IMR-90 (cell line): ENCODE results near the gene ITM2C. TPM values are rescaled to one million over a fixed set of nuclear protein-coding genes. Genes with fewer than 3 reads are reported as not detected.

Experiments
- ATAC-seq: fragments of 200-7000 bp; cut with Tn5 transposase; 2 replicates; pipeline ENCODE4 v1.9.1; 2020; ENCODE audit warnings: low read depth, mild to moderate bottlenecking, moderate library complexity
- BruUV-seq: library from RNA; stranded (reverse); fragments of 400-500 nt; replicated peaks from 2 replicates; lab custom pipeline; 2021; lab: Mats Ljungman, UMichigan
- CTCF ChIA-PET: fragments of 300-600 bp; formaldehyde crosslinking; extraction: SDS; loops from one replicate; lab custom pipeline; 2021; ENCODE audit warnings: antibody characterized with exemption; lab: Yijun Ruan, JAX
- POLR2A ChIA-PET: fragments of 300-600 bp; sonication (Branson Sonifier 250); formaldehyde crosslinking; loops from one replicate; lab custom pipeline; 2022; ENCODE audit warnings: antibody characterized with exemption; ENCODE audit not compliant: unreplicated experiment; lab: Charles Lee
- DNase-seq: peaks from one replicate; pipeline ENCODE4 v3.0.0; 2013
- H2AFZ ChIP-seq: replicated peaks from 2 replicates; pipeline ENCODE3; 2013; ENCODE audit warnings: low read length, mild to moderate bottlenecking; ENCODE audit not compliant: poor library complexity
- H2AK5ac ChIP-seq: 2 replicates; pipeline ENCODE4 v1.6.1; 2013; ENCODE audit warnings: low read depth, low read length, inconsistent platforms
- H2AK9ac ChIP-seq: replicated peaks from 2 replicates; pipeline ENCODE3; 2013; ENCODE audit warnings: mild to moderate bottlenecking, low read depth, low read length, moderate library complexity; ENCODE audit not compliant: poor library complexity
- H2BK120ac ChIP-seq: 2 replicates; pipeline ENCODE4 v1.6.1; 2013; ENCODE audit warnings: low read depth, low read length, inconsistent platforms
- H2BK15ac ChIP-seq: 3 replicates; pipeline ENCODE4 v1.6.1; 2013; ENCODE audit warnings: low read depth, low read length, inconsistent platforms
- H2BK20ac ChIP-seq: 2 replicates; pipeline ENCODE4 v1.6.1; 2013; ENCODE audit warnings: low read depth, mild to moderate bottlenecking, inconsistent platforms, low read length, moderate library complexity
- H2BK5ac ChIP-seq: 2 replicates; pipeline ENCODE4 v1.6.1; 2013; ENCODE audit warnings: mild to moderate bottlenecking, low read depth, low read length, inconsistent platforms; ENCODE audit not compliant: poor library complexity, severe bottlenecking
- H3K14ac ChIP-seq: replicated peaks from 2 replicates; pipeline ENCODE4 v1.6.1; 2013; ENCODE audit warnings: low read depth, low read length, inconsistent platforms
- H3K18ac ChIP-seq: 2 replicates; pipeline ENCODE4 v1.6.1; 2013; ENCODE audit warnings: low read depth, low read length, control low read depth
- H3K23ac ChIP-seq: 2 replicates; pipeline ENCODE4 v1.6.1; 2013; ENCODE audit warnings: low read depth, low read length, inconsistent platforms
- H3K27ac ChIP-seq: 2 replicates; pipeline ENCODE4 v1.5.1; 2013; ENCODE audit warnings: mild to moderate bottlenecking, control low read depth, low read length; ENCODE audit not compliant: insufficient read depth
- H3K27me3 ChIP-seq: 2 replicates; pipeline ENCODE4 v1.6.1; 2013; ENCODE audit warnings: low read length; ENCODE audit not compliant: control insufficient read depth, insufficient read depth
- H3K36me3 ChIP-seq: 2 replicates; pipeline ENCODE4 v1.6.1; 2013; ENCODE audit warnings: low read length, mixed read lengths; ENCODE audit not compliant: control insufficient read depth, insufficient read depth
- H3K4ac ChIP-seq: 2 replicates; pipeline ENCODE4 v1.6.1; 2013; ENCODE audit warnings: low read depth, low read length, inconsistent platforms
- H3K4me1 ChIP-seq: 2 replicates; pipeline ENCODE4 v1.6.1; 2013; ENCODE audit warnings: low read length, mixed read lengths; ENCODE audit not compliant: control insufficient read depth, insufficient read depth
- H3K4me2 ChIP-seq: 2 replicates; pipeline ENCODE4 v1.6.1; 2013; ENCODE audit warnings: low read depth, mild to moderate bottlenecking, control low read depth, low read length, moderate library complexity
- H3K4me3 ChIP-seq: 2 replicates; pipeline ENCODE4 v1.5.1; 2013; ENCODE audit warnings: low read depth, mild to moderate bottlenecking, control low read depth, low read length, moderate library complexity; ENCODE audit not compliant: insufficient read depth
- H3K56ac ChIP-seq: 2 replicates; pipeline ENCODE4 v1.6.1; 2013; ENCODE audit warnings: low read length, inconsistent platforms; ENCODE audit not compliant: insufficient read depth; ENCODE audit errors: extremely low read depth
- H3K79me1 ChIP-seq, 2 experiments: 2 replicates each; pipeline ENCODE4 v1.6.1; 2013; ENCODE audit warnings: low read length in 2 of 2, inconsistent platforms in 1 of 2, low read depth in 1 of 2
- H3K9ac ChIP-seq: 2 replicates; pipeline ENCODE4 v1.6.1; 2013; ENCODE audit warnings: low read depth, low read length, control low read depth
- H3K9me1 ChIP-seq: 2 replicates; pipeline ENCODE4 v1.6.1; 2013; ENCODE audit warnings: low read length, inconsistent platforms; ENCODE audit not compliant: insufficient read depth
- H3K9me3 ChIP-seq: 2 replicates; pipeline ENCODE4 v1.6.1; 2013; ENCODE audit warnings: low read length; ENCODE audit not compliant: control insufficient read depth, insufficient read depth
- H4K20me1 ChIP-seq: 2 replicates; pipeline ENCODE4 v1.6.1; 2013; ENCODE audit warnings: low read length, inconsistent platforms; ENCODE audit not compliant: insufficient read depth
- H4K5ac ChIP-seq: 2 replicates; pipeline ENCODE4 v1.6.1; 2013; ENCODE audit warnings: mild to moderate bottlenecking, low read depth, low read length, control low read depth
- H4K8ac ChIP-seq, 2 experiments: 2 replicates each; pipeline ENCODE4 v1.6.1; 2013; ENCODE audit warnings: low read depth in 2 of 2, low read length in 2 of 2, control low read depth in 1 of 2, inconsistent platforms in 1 of 2
- H4K91ac ChIP-seq: 2 replicates; pipeline ENCODE4 v1.6.1; 2013; ENCODE audit warnings: low read depth, low read length, inconsistent platforms; ENCODE audit not compliant: insufficient read depth
- CEBPB ChIP-seq: IDR thresholded peaks from 2 replicates; pipeline ENCODE4 v1.6.1; 2012; ENCODE audit warnings: low read depth, low read length, improper control_type of control experiment
- CHD1 ChIP-seq: IDR thresholded peaks from 2 replicates; pipeline ENCODE4 v1.6.1; 2012; ENCODE audit warnings: low read depth, low read length, improper control_type of control experiment
- FOS ChIP-seq: fragments of 150-350 bp; IDR thresholded peaks from 2 replicates; pipeline ENCODE4 v1.6.1; 2016; ENCODE audit warnings: low read depth, low read length
- MAFK ChIP-seq: IDR thresholded peaks from 2 replicates; pipeline ENCODE4 v1.6.1; 2012; ENCODE audit warnings: low read depth, low read length, improper control_type of control experiment
- MAZ ChIP-seq: IDR thresholded peaks from 2 replicates; pipeline ENCODE4 v1.6.1; 2012; ENCODE audit warnings: low read depth, mild to moderate bottlenecking, low read length, improper control_type of control experiment, moderate library complexity, borderline replicate concordance
- MXI1 ChIP-seq: IDR thresholded peaks from 2 replicates; pipeline ENCODE4 v1.6.1; 2012; ENCODE audit warnings: low read depth, mild to moderate bottlenecking, low read length, moderate library complexity, borderline replicate concordance
- RCOR1 ChIP-seq: IDR thresholded peaks from 2 replicates; pipeline ENCODE4 v1.6.1; 2012; ENCODE audit warnings: mild to moderate bottlenecking, low read length, improper control_type of control experiment; ENCODE audit not compliant: insufficient replicate concordance
- RFX5 ChIP-seq: IDR thresholded peaks from 2 replicates; pipeline ENCODE4 v1.8.0; 2012; ENCODE audit warnings: low read depth, mild to moderate bottlenecking, low read length, moderate library complexity
- SMC3 ChIP-seq: fragments of 150-350 bp; IDR thresholded peaks from 2 replicates; pipeline ENCODE4 v1.6.1; 2016; ENCODE audit warnings: low read depth, mild to moderate bottlenecking, antibody characterized with exemption, low read length, moderate library complexity
- WGBS, 2 experiments: methylation state at CpG; one replicate each; pipeline versions ENCODE4 v1.1.5 to v1.1.7; 2013; ENCODE audit warnings: missing lambda C conversion rate in 2 of 2; ENCODE audit not compliant: insufficient read length in 1 of 2; ENCODE audit errors: extremely low coverage in 2 of 2; 5-methylcytosine and 5-hydroxymethylcytosine counted together
- dilution Hi-C: fragments of 300-500 bp; cut with HindIII; formaldehyde crosslinking; loops from one replicate; pipeline ENCODE4 v1.14.3; 2018; ENCODE audit warnings: low sequenced_read_pairs; ENCODE audit not compliant: unreplicated experiment
- in situ Hi-C: fragments of 300-500 bp; cut with MboI; formaldehyde crosslinking; loops from 3 replicates; pipeline ENCODE4 v1.14.3; 2019; ENCODE audit warnings: low sequenced_read_pairs, inconsistent platforms, mixed read lengths
- intact Hi-C: fragments of 100-400 bp; cut with micrococcal nuclease; formaldehyde crosslinking; loops from 2 replicates; pipeline ENCODE4 v1.10.0; 2022
- polyA plus RNA-seq, 3 experiments: library from polyadenylated mRNA; depleted of rRNA; stranded (reverse); fragments of >200 nt; gene quantifications; 2 replicates each; pipeline ENCODE4 v1.2.3, GENCODE V29; 2012; ENCODE audit warnings: low replicate concordance in 1 of 3
- total RNA-seq: library from RNA; depleted of rRNA; stranded (reverse); fragments of >200 nt; gene quantifications from 2 replicates; pipeline ENCODE4 v1.2.3, GENCODE V29; 2012
- TF ChIP-seq, protein P1 (sequence below): fragments of 150-350 bp; IDR thresholded peaks from 2 replicates; pipeline ENCODE4 v1.6.1; 2016; ENCODE audit warnings: low read depth, mild to moderate bottlenecking, low read length, moderate library complexity, borderline replicate concordance
- TF ChIP-seq, protein P2 (sequence below): conservative IDR thresholded peaks from 2 replicates; pipeline ENCODE4 v1.5.1; 2012; ENCODE audit warnings: mild to moderate bottlenecking, low read depth, low read length, improper control_type of control experiment
- TF ChIP-seq, protein P3 (sequence below): fragments of 150-350 bp; IDR thresholded peaks from 2 replicates; pipeline ENCODE4 v1.6.1; 2017; ENCODE audit warnings: mild to moderate bottlenecking, antibody characterized with exemption, low read length, low read depth

ITM2C gene
- total and polyA plus RNA-seq, 2 of the 4 experiments (the other 2 are of a cell fraction), result 46.8 to 274 TPM

DNA sequence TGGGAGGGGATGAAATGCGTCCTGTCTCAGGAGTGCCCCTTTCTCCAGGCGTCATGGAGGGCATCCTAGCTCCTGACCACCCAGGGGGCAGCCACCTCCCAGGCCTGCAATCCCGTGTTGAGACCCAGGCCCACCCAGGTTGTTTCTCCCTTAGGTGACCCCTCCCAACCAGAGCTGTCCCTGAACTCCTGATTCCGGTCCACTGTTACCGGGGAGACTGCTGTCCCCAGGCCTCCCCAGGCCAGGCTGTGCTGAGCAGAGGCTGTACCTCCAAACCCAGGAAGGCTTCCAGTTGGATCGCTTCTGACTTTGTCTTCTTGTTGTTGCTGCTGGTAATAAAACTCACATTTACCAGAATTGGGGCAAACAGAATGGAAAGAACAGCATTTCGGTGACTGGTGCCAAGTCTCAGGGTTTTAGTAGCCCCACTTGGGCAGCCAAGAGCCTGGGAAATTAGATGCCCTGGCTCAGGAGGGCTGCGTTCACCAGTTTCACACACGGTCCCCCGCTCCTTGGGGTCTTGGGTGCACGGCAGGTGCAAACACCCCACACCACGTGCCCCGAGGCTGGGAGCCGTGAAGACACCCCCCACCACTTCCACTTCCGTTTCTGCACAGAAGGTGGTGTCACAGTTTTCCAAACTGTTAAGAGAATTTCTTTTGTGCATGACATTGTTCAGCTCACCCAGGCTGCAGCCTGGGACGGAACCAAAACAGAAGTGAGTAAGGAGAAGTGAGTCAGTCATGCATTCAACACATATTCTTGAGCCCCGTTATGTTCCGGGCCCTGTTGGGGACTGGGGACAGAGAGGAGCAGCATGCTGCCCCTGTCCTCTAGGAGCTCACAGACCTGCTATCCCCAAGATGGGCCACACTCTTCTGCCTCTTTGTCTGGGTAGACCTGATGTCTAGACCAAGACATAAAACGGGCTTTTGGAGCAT is 29.4 kb downstream of the ITM2C start:
- 69% methylated on average over 5 of the region's 19 CpGs; no CpG with 5 or more reads in 1 of the 2 experiments for WGBS, 2 experiments
- H2AFZ ChIP-seq, result no peak overlapping the region
- H3K27me3 ChIP-seq, result peaks cover 56% of the 10 kb centered on the region
- H2BK120ac ChIP-seq, result no peak overlapping the region
- no peak overlapping the region for H4K91ac ChIP-seq
- dilution Hi-C loops, result no loop called here
- intact Hi-C loops, result no loop called here
- H3K4me3 ChIP-seq, result no peak overlapping the region
- in situ Hi-C loops, result no loop called here
- H3K36me3 ChIP-seq, result no peaks in the 10 kb centered on the region
- no peak overlapping the region for H3K27ac ChIP-seq
- ChIA-PET CTCF (no interaction called here), POLR2A (no interaction called here)
- H2AK5ac ChIP-seq, result no peak overlapping the region
- no peak overlapping the region for H3K14ac ChIP-seq
- H3K4me2 ChIP-seq, result no peak overlapping the region
- no peak overlapping the region for H3K9ac ChIP-seq
- TF ChIP-seq, protein P1, sequence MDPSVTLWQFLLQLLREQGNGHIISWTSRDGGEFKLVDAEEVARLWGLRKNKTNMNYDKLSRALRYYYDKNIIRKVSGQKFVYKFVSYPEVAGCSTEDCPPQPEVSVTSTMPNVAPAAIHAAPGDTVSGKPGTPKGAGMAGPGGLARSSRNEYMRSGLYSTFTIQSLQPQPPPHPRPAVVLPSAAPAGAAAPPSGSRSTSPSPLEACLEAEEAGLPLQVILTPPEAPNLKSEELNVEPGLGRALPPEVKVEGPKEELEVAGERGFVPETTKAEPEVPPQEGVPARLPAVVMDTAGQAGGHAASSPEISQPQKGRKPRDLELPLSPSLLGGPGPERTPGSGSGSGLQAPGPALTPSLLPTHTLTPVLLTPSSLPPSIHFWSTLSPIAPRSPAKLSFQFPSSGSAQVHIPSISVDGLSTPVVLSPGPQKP, result no peak
- TF ChIP-seq, protein P2, sequence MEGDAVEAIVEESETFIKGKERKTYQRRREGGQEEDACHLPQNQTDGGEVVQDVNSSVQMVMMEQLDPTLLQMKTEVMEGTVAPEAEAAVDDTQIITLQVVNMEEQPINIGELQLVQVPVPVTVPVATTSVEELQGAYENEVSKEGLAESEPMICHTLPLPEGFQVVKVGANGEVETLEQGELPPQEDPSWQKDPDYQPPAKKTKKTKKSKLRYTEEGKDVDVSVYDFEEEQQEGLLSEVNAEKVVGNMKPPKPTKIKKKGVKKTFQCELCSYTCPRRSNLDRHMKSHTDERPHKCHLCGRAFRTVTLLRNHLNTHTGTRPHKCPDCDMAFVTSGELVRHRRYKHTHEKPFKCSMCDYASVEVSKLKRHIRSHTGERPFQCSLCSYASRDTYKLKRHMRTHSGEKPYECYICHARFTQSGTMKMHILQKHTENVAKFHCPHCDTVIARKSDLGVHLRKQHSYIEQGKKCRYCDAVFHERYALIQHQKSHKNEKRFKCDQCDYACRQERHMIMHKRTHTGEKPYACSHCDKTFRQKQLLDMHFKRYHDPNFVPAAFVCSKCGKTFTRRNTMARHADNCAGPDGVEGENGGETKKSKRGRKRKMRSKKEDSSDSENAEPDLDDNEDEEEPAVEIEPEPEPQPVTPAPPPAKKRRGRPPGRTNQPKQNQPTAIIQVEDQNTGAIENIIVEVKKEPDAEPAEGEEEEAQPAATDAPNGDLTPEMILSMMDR, result no peak
- TF ChIP-seq MXI1, result no peak
- TF ChIP-seq CEBPB, result no peak
- TF ChIP-seq RFX5, result no peak
- TF ChIP-seq FOS, result no peak
- no peak for TF ChIP-seq MAFK
- TF ChIP-seq SMC3, result no peak
- TF ChIP-seq, protein P3, sequence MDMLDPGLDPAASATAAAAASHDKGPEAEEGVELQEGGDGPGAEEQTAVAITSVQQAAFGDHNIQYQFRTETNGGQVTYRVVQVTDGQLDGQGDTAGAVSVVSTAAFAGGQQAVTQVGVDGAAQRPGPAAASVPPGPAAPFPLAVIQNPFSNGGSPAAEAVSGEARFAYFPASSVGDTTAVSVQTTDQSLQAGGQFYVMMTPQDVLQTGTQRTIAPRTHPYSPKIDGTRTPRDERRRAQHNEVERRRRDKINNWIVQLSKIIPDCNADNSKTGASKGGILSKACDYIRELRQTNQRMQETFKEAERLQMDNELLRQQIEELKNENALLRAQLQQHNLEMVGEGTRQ, result no peak
- no peak for TF ChIP-seq RCOR1
- no peak for TF ChIP-seq CHD1
- TF ChIP-seq MAZ, result no peak
- no peak for DNase-seq
- H3K79me1 ChIP-seq, result no peaks in the 10 kb centered on the region
- H2BK15ac ChIP-seq, result no peak overlapping the region
- H2BK5ac ChIP-seq, result no peak overlapping the region
- no peak overlapping the region for H2AK9ac ChIP-seq
- no peak overlapping the region for H4K8ac ChIP-seq
- no peaks in the 10 kb centered on the region for H4K20me1 ChIP-seq
- no peak overlapping the region for H3K23ac ChIP-seq
- no peak overlapping the region for H2BK20ac ChIP-seq
- ATAC-seq, result no peak
- no peak overlapping the region for H3K56ac ChIP-seq
- no TSS peak for BruUV-seq
- no peak overlapping the region for H3K18ac ChIP-seq
- H4K5ac ChIP-seq, result no peak overlapping the region
- peaks cover 2% of the 10 kb centered on the region; the same call in 1 of the 2 replicates for H3K9me3 ChIP-seq
- H3K9me1 ChIP-seq, result no peaks in the 10 kb centered on the region; the same call in 1 of the 2 replicates
- H3K4me1 ChIP-seq, result no peaks in the 10 kb centered on the region
- H3K4ac ChIP-seq, result no peak overlapping the region
